ENCODE results near the gene KIF2C. TPM values are rescaled to one million over a fixed set of nuclear protein-coding genes. Genes with fewer than 3 reads are reported as not detected.
A peak's percentile ranks its signal among the peaks of the same experiment; 100 is the strongest.

Gene KIF2C
- total RNA-seq, result 0.25 and 0.51 TPM in 2 replicates
- 0.63 TPM for total RNA-seq (2013)
- polyA plus RNA-seq, result 0.26 and 0.69 TPM in 2 replicates
- 0.94 and 1.1 TPM in 2 replicates for polyA minus RNA-seq

DNA sequence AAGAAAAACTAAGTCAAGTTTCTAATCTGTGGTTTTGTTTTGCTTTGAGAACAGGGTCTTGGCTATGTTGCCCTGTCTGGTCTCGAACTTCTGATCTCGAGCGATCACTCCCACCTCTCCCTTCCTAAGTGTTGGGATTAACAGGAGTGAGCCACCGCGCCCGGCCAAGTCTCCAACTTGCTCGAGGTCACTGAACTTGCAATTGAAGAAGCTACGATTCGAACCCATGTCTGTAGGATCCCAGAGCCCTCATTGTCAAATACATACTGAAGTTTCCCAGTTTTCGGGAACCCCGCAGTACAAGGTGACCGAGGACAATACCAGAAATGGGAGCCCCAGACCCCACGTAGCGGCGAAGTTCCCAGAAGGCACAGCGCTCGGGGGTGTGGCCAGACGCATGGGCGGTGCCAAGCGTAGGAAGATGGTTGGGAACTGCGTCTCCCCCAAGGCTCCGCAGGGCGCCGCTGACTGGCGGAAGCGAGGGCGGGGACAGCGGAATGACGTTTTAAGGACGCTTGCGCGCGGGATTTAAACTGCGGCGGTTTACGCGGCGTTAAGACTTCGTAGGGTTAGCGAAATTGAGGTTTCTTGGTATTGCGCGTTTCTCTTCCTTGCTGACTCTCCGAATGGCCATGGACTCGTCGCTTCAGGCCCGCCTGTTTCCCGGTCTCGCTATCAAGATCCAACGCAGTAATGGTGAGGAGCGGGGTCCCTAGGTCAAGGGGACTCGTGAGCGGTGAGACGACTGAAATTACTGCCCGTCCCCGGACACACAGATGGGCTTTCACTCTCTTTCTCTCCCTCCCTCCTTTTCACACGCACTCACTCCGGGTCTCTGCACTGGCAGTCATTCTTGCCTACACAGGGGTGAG is at the start of gene KIF2C:
Gene KIF2C (plus strand): TSS at position 531 of the 872 bp plus-strand sequence. CDS start 96 bp downstream, at position 627.
- intact Hi-C loops (cut with micrococcal nuclease), result loop anchor here (1.0 to 10.0 kb wide), 9 partner anchors 8 to 945 kb away; partner anchors contain the start of genes ARMH1, EIF2B3, GPBP1L1 and PLK3
- Histone ChIP-seq H2AFZ (ENCODE audit: insufficient read depth, low read depth, low read length, poor library complexity, severe bottlenecking) (peak within 1 kb of the TSS; percentile 96), H3K4me1 (ENCODE audit: control insufficient read depth in 2 of 2, insufficient read depth in 2 of 2, low read length in 2 of 2) (peaks cover 7 to 12% of the 10 kb centered on the region in 2 donors), H3K9me3 (ENCODE audit: control extremely low read depth in 1 of 3, control insufficient read depth in 2 of 3, insufficient read depth in 1 of 3, low read length in 2 of 3) (peaks cover 0 to 4% (median 0%) of the 10 kb centered on the region in 3 donors), H3K27me3 (replicated peaks in 1 of 4; ENCODE audit: control extremely low read depth in 1 of 4, control insufficient read depth in 3 of 4, insufficient read depth in 4 of 4, low read length in 3 of 4) (no peaks in the 10 kb centered on the region), H3K79me2 (ENCODE audit: control insufficient read depth, insufficient read depth, low read length) (peaks cover 7% of the 10 kb centered on the region), H3K36me3 (replicated peaks in 1 of 2; ENCODE audit: control extremely low read depth in 1 of 2, control insufficient read depth in 1 of 2, extremely low read depth in 1 of 2, insufficient read depth in 2 of 2, low read length in 1 of 2) (no peaks in the 10 kb centered on the region), H3K9ac (ENCODE audit: low read length) (peak within 1 kb of the TSS; percentile 90), H4K20me1 (ENCODE audit: control insufficient read depth, insufficient read depth, low read length, poor library complexity, severe bottlenecking) (no peaks in the 10 kb centered on the region), H3K27ac (ENCODE audit: low read length in 2 of 2) (peak within 1 kb of the TSS; percentile 60 to 85), H3K4me2 (replicated peaks; ENCODE audit: low read depth, low read length, poor library complexity, severe bottlenecking) (peak within 1 kb of the TSS; percentile 96), H3K4me3 (ENCODE audit: control extremely low read depth in 1 of 5, extremely low read depth in 1 of 5, insufficient read depth in 1 of 5, low read depth in 2 of 5, low read length in 4 of 5) (peak within 1 kb of the TSS; percentile 54 to 90 (median 87))
- no peaks in the 10 kb centered on the region for H3K9me3 Mint-ChIP-seq (ENCODE audit: insufficient read depth)
- POLR2A ChIA-PET, result interaction anchor here (0.6 to 0.7 kb wide), 2 partner anchors 18 to 558 kb away, joined by 3 read pairs; no protein-coding TSS in a partner anchor
- DNase-seq (peak; percentile 97), ATAC-seq (ENCODE audit: low read depth) (peak; percentile 100)
- under 1% methylated on average over 49 of the region's 57 CpGs for WGBS (ENCODE audit: insufficient coverage)
- no peak for TF ChIP-seq EZH2 (IDR thresholded peaks at IDR 0.05; ENCODE audit: borderline replicate concordance, insufficient read depth, low read depth, low read length, poor library complexity, severe bottlenecking)
- TF ChIP-seq, protein P1, sequence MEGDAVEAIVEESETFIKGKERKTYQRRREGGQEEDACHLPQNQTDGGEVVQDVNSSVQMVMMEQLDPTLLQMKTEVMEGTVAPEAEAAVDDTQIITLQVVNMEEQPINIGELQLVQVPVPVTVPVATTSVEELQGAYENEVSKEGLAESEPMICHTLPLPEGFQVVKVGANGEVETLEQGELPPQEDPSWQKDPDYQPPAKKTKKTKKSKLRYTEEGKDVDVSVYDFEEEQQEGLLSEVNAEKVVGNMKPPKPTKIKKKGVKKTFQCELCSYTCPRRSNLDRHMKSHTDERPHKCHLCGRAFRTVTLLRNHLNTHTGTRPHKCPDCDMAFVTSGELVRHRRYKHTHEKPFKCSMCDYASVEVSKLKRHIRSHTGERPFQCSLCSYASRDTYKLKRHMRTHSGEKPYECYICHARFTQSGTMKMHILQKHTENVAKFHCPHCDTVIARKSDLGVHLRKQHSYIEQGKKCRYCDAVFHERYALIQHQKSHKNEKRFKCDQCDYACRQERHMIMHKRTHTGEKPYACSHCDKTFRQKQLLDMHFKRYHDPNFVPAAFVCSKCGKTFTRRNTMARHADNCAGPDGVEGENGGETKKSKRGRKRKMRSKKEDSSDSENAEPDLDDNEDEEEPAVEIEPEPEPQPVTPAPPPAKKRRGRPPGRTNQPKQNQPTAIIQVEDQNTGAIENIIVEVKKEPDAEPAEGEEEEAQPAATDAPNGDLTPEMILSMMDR (IDR thresholded peaks at IDR 0.05), result no peak
- CTCF ChIA-PET, result interaction anchor here (0.9 kb wide), 1 partner anchor 8 kb away, joined by 7 read pairs; the partner anchor contains the start of gene RNU5D-1
- peak within 1 kb of the TSS; percentile 93 for H3K27ac Mint-ChIP-seq
- peak within 1 kb of the TSS; percentile 95 for H3K4me3 Mint-ChIP-seq
- peaks cover 17% of the 10 kb centered on the region for H3K4me1 Mint-ChIP-seq
- no peaks in the 10 kb centered on the region for H3K27me3 Mint-ChIP-seq

DNA sequence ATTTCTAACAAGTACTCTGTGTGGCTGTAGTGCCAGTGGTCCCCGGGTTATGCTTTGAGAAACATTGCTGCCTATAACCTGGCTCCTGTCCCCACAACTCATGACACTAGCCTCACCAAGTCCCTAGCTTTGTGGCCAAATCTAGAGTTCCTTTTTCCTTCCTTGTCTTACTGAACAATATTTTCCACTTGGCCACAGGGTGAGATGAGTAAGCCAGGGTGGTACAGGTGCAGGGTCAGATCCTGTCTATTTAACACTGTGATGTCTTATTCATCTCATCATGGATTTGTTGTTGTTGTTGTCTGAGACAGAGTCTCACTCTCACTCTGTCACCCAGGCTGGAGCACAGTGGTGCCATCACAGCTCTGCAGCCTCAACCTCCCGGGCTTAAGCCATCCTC is 46.5 kb upstream of the KIF2C start:
- 100% methylated on average over 1 of the region's 2 CpGs for WGBS (ENCODE audit: insufficient coverage)
- Histone ChIP-seq H4K20me1 (ENCODE audit: control insufficient read depth, insufficient read depth, low read length, poor library complexity, severe bottlenecking) (no peaks in the 10 kb centered on the region), H3K79me2 (ENCODE audit: control insufficient read depth, insufficient read depth, low read length) (peaks cover 5% of the 10 kb centered on the region), H3K9ac (ENCODE audit: low read length) (no peak overlapping the region), H3K4me2 (replicated peaks; ENCODE audit: low read depth, low read length, poor library complexity, severe bottlenecking) (no peak overlapping the region), H3K4me1 (ENCODE audit: control insufficient read depth in 2 of 2, insufficient read depth in 2 of 2, low read length in 2 of 2) (peaks cover 37% of the 10 kb centered on the region in 2 donors), H3K27me3 (replicated peaks in 1 of 4; ENCODE audit: control extremely low read depth in 1 of 4, control insufficient read depth in 3 of 4, insufficient read depth in 4 of 4, low read length in 3 of 4) (no peaks in the 10 kb centered on the region), H2AFZ (ENCODE audit: insufficient read depth, low read depth, low read length, poor library complexity, severe bottlenecking) (no peak overlapping the region), H3K9me3 (ENCODE audit: control extremely low read depth in 1 of 3, control insufficient read depth in 2 of 3, insufficient read depth in 1 of 3, low read length in 2 of 3) (no peaks in the 10 kb centered on the region), H3K36me3 (replicated peaks in 1 of 2; ENCODE audit: control extremely low read depth in 1 of 2, control insufficient read depth in 1 of 2, extremely low read depth in 1 of 2, insufficient read depth in 2 of 2, low read length in 1 of 2) (peaks cover 0 to 2% of the 10 kb centered on the region in 2 experiments), H3K27ac (ENCODE audit: low read length in 2 of 2) (no peak overlapping the region), H3K4me3 (ENCODE audit: control extremely low read depth in 1 of 5, extremely low read depth in 1 of 5, insufficient read depth in 1 of 5, low read depth in 2 of 5, low read length in 4 of 5) (no peak overlapping the region)
- no peaks in the 10 kb centered on the region for H3K9me3 Mint-ChIP-seq (ENCODE audit: insufficient read depth)
- intact Hi-C loops (cut with micrococcal nuclease), result no loop called here
- H3K4me1 Mint-ChIP-seq, result peaks cover 42% of the 10 kb centered on the region
- no peak for TF ChIP-seq EZH2 (IDR thresholded peaks at IDR 0.05; ENCODE audit: borderline replicate concordance, insufficient read depth, low read depth, low read length, poor library complexity, severe bottlenecking)
- TF ChIP-seq, protein P1 (IDR thresholded peaks at IDR 0.05), result no peak
- CTCF ChIA-PET, result no interaction called here
- H3K27me3 Mint-ChIP-seq, result no peaks in the 10 kb centered on the region
- H3K27ac Mint-ChIP-seq, result no peak overlapping the region
- ATAC-seq (ENCODE audit: low read depth), result no peak
- H3K4me3 Mint-ChIP-seq, result no peak overlapping the region
- POLR2A ChIA-PET, result no interaction called here
- DNase-seq, result no peak

Measured in B cell (primary cell).